ENCODE data around the gene TRAPPC3L. TPM values are rescaled to one million over a fixed set of nuclear protein-coding genes. Genes with fewer than 3 reads are reported as not detected.

Gene TRAPPC3L
- total RNA-seq, 1 donor from 2014 or later, result not detected

DNA sequence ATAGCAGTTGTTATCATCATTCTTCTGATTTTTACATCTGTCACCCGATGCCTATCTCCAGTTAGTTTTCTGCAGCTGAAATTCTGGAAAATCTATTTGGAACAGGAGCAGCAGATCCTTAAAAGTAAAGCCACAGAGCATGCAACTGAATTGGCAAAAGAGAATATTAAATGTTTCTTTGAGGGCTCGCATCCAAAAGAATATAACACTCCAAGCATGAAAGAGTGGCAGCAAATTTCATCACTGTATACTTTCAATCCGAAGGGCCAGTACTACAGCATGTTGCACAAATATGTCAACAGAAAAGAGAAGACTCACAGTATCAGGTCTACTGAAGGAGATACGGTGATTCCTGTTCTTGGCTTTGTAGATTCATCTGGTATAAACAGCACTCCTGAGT lies 82.2 kb downstream of the TRAPPC3L start:
- Mint-ChIP-seq H3K9me3 (peaks cover 2% of the 10 kb centered on the region), H3K27ac (no peak overlapping the region), H3K4me3 (no peak overlapping the region), H3K36me3 (no peaks in the 10 kb centered on the region), H3K4me1 (peaks cover 26% of the 10 kb centered on the region), H3K27me3 (ENCODE audit: insufficient read depth, low read depth) (peaks cover 9% of the 10 kb centered on the region)
- Histone ChIP-seq H3F3A (ENCODE audit: low read depth) (no peaks in the 10 kb centered on the region), H3K79me2 (ENCODE audit: low read depth) (no peaks in the 10 kb centered on the region), H3K27ac (no peak overlapping the region), H3K27me3 (peaks cover 64% of the 10 kb centered on the region), H3K4me2 (no peak overlapping the region), H3K9me3 (ENCODE audit: low read depth) (no peaks in the 10 kb centered on the region), H3K4me3 (no peak overlapping the region), H4K20me1 (ENCODE audit: low read depth) (no peaks in the 10 kb centered on the region), H2AFZ (replicated peaks) (no peak overlapping the region), H3K36me3 (no peaks in the 10 kb centered on the region), H3K4me1 (no peaks in the 10 kb centered on the region), H3K9ac (no peak overlapping the region)
- no peak for DNase-seq (ENCODE audit: low spot score)
- TF ChIP-seq EZH2phosphoT487 (IDR thresholded peaks at IDR 0.05) (no peak), EZH2 (IDR thresholded peaks at IDR 0.05) (no peak)
- TF ChIP-seq, protein P1, sequence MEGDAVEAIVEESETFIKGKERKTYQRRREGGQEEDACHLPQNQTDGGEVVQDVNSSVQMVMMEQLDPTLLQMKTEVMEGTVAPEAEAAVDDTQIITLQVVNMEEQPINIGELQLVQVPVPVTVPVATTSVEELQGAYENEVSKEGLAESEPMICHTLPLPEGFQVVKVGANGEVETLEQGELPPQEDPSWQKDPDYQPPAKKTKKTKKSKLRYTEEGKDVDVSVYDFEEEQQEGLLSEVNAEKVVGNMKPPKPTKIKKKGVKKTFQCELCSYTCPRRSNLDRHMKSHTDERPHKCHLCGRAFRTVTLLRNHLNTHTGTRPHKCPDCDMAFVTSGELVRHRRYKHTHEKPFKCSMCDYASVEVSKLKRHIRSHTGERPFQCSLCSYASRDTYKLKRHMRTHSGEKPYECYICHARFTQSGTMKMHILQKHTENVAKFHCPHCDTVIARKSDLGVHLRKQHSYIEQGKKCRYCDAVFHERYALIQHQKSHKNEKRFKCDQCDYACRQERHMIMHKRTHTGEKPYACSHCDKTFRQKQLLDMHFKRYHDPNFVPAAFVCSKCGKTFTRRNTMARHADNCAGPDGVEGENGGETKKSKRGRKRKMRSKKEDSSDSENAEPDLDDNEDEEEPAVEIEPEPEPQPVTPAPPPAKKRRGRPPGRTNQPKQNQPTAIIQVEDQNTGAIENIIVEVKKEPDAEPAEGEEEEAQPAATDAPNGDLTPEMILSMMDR (IDR thresholded peaks at IDR 0.05), result no peak

DNA sequence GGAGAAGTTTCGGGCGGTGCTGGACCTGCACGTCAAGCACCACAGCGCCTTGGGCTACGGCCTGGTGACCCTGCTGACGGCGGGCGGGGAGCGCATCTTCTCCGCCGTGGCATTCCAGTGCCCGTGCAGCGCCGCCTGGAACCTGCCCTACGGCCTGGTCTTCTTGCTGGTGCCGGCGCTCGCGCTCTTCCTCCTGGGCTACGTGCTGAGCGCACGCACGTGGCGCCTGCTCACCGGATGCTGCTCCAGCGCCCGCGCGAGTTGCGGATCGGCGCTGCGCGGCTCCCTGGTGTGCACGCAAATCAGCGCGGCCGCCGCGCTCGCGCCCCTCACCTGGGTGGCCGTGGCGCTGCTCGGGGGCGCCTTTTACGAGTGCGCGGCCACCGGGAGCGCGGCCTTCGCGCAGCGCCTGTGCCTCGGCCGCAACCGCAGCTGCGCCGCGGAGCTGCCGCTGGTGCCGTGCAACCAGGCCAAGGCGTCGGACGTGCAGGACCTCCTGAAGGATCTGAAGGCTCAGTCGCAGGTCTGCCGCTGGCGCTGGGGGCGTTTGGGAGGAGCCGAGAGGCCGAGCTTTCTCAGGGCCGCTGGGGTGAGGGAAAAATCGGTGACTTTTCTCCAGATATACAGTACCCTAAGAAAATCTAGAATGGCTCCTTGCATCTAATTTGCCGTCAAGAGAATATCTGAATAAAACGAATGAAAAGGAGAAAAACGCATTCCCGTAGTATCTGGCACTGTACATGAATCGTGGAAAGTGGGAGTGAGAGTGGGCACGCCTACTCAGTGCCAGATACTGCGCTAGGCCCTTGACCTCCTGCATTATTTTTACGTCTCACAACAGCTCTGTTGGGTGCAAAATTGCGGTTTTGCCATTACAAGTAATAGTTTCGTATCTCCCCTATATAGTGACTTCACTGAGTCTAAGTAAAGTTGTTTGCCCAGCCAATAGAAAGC lies 83.3 kb downstream of the TRAPPC3L start:
- Mint-ChIP-seq H3K4me3 (peak overlapping the region; percentile 79), H3K4me1 (peaks cover 25% of the 10 kb centered on the region), H3K36me3 (no peaks in the 10 kb centered on the region), H3K9me3 (peaks cover 2% of the 10 kb centered on the region), H3K27ac (no peak overlapping the region), H3K27me3 (ENCODE audit: insufficient read depth, low read depth) (peaks cover 9% of the 10 kb centered on the region)
- Histone ChIP-seq H3K4me1 (no peaks in the 10 kb centered on the region), H3K4me2 (peak overlapping the region; percentile 67), H2AFZ (replicated peaks) (peak overlapping the region; percentile 68), H3F3A (ENCODE audit: low read depth) (no peaks in the 10 kb centered on the region), H3K9ac (no peak overlapping the region), H4K20me1 (ENCODE audit: low read depth) (no peaks in the 10 kb centered on the region), H3K4me3 (peak overlapping the region; percentile 40), H3K36me3 (no peaks in the 10 kb centered on the region), H3K27me3 (peaks cover 64% of the 10 kb centered on the region), H3K79me2 (ENCODE audit: low read depth) (no peaks in the 10 kb centered on the region), H3K9me3 (ENCODE audit: low read depth) (no peaks in the 10 kb centered on the region), H3K27ac (no peak overlapping the region)
- DNase-seq (ENCODE audit: low spot score), result peak; percentile 87
- TF ChIP-seq EZH2 (IDR thresholded peaks at IDR 0.05) (peak; percentile 60), EZH2phosphoT487 (IDR thresholded peaks at IDR 0.05) (no peak)
- TF ChIP-seq, protein P1 (IDR thresholded peaks at IDR 0.05), result peak; percentile 11

DNA sequence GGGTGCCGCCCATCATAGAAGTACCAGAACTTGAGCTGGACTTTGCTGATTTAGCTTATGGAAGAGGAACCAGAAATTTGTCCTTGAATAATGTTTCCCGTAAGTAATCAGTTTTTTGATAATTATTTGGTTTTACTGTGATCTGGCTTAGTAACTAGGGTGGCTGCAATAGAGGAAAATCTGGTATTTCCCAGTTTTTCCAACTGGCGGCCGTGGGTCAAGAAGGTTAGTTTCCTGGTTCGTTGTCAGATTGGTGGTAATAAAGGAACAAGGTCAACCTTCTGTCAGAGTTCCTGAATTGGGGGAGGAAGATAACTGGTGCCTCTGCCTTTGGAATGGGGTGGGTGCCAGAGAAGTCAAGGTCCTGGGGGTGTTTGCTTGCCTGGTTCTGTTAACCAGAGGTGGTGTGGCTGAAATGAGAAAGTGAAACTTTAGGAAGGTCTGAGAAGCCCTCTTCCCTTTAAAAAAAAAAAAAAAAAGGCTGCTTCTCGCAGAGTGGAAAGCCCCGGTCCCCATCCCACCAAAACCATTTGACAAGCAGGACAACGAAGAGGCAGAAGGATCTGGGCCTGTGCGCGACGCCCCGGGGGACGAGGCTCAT lies 84.1 kb downstream of the TRAPPC3L start, which contains the start of gene CALHM6:
Gene CALHM6 (plus strand): TSS at position 45 of the 601 bp plus-strand sequence. CDS start 555 bp downstream, at position 600.
- Mint-ChIP-seq H3K27me3 (ENCODE audit: insufficient read depth, low read depth) (peaks cover 9% of the 10 kb centered on the region), H3K4me1 (peaks cover 17% of the 10 kb centered on the region), H3K36me3 (no peaks in the 10 kb centered on the region), H3K27ac (no peak within 1 kb of the TSS), H3K9me3 (peaks cover 2% of the 10 kb centered on the region), H3K4me3 (peak within 1 kb of the TSS; percentile 79)
- Histone ChIP-seq H3K9me3 (ENCODE audit: low read depth) (no peaks in the 10 kb centered on the region), H3K36me3 (no peaks in the 10 kb centered on the region), H3K4me3 (peak within 1 kb of the TSS; percentile 40), H3K27me3 (peaks cover 64% of the 10 kb centered on the region), H3K79me2 (ENCODE audit: low read depth) (no peaks in the 10 kb centered on the region), H3K9ac (no peak within 1 kb of the TSS), H3K4me1 (no peaks in the 10 kb centered on the region), H3F3A (ENCODE audit: low read depth) (no peaks in the 10 kb centered on the region), H3K27ac (no peak within 1 kb of the TSS), H2AFZ (replicated peaks) (peak within 1 kb of the TSS; percentile 68), H4K20me1 (ENCODE audit: low read depth) (no peaks in the 10 kb centered on the region), H3K4me2 (peak within 1 kb of the TSS; percentile 67)
- no peak for DNase-seq (ENCODE audit: low spot score)
- TF ChIP-seq EZH2 (IDR thresholded peaks at IDR 0.05) (no peak), EZH2phosphoT487 (IDR thresholded peaks at IDR 0.05) (no peak)
- TF ChIP-seq, protein P1 (IDR thresholded peaks at IDR 0.05), result no peak

All from neural progenitor cell (in vitro differentiated cells).